Fibroblast of villous mesenchyme (primary cell): Measurements from ENCODE around the gene CHI3L1. TPM values are rescaled to one million over a fixed set of nuclear protein-coding genes. Genes with fewer than 3 reads are reported as not detected.

Experiments used
- DNase-seq: peaks from one replicate; pipeline ENCODE4 v3.0.0-alpha.2; 2010; ENCODE audit warnings: low read depth
- H3K4me3 ChIP-seq: 2 replicates; pipeline ENCODE4 v1.5.1; 2011; ENCODE audit warnings: low read depth, mild to moderate bottlenecking, low read length
- CTCF ChIP-seq: IDR thresholded peaks from 2 replicates; pipeline ENCODE4 v1.5.1; 2012; ENCODE audit warnings: low read depth, mild to moderate bottlenecking, low read length; ENCODE audit not compliant: insufficient read depth
- total RNA-seq: library from RNA; depleted of rRNA; stranded (reverse); fragments of >200 nt; gene quantifications from 2 replicates; pipeline ENCODE4 v1.2.3, GENCODE V29; 2012

CHI3L1 gene
- total RNA-seq, 1 donor = 136 TPM

- no peak for DNase-seq
These were observed 29.1 kb upstream of the CHI3L1 start for GRCh38 chr1:203215573-203215972.

DNA sequence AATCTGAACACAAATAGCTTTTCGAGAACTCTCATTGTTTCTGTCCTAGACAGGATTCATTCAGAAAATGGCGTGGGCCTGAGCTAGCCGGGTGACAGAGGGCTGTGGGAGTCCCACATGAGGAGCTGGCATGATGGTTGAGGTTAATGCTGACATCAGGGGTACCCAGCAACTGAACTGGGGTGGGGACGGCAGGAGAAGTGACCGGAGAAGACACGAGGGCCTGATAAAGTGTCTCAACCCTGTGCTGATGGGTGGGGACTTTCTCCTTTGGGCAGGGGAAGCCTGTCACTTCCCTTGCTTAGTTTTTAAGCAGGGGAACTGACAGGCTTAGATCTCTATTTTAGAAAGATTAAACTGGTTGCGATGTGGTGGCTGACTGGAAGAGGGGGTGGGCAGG, 28.4 kb upstream of the CHI3L1 start:
- TF ChIP-seq CTCF = no peak
- H3K4me3 ChIP-seq = no peak overlapping the region
- no peak for DNase-seq

More at GRCh38 chr1:203215573-203215972, 29.1 kb upstream of the CHI3L1 start:
- TF ChIP-seq CTCF = no peak
- H3K4me3 ChIP-seq = no peak overlapping the region

DNA sequence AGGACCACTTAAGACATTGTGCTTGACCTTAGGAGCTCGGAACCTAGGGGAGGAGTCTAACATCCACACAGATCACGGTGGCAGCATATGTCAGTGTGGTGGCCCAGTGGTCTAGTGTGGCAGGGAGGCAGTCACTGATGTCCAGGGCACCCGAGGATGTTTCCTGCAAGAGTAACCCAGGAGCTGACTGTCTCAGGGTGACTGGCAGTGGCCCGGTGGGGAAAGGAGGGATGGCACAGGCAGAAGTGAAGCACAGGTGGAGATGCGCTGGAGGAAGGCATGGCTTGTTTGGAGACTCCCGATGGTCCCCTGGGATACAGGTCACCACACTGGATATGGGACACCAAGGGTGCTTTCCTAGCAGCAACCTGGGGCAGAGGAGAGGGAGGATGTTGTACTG, 26.6 kb upstream of the CHI3L1 start:
- no peak for TF ChIP-seq CTCF
- DNase-seq = no peak
- H3K4me3 ChIP-seq = no peak overlapping the region

GRCh38 chr1:203211812-203212211, 25.3 kb upstream of the CHI3L1 start:
- no peak for TF ChIP-seq CTCF
- no peak overlapping the region for H3K4me3 ChIP-seq
- DNase-seq = no peak

DNA sequence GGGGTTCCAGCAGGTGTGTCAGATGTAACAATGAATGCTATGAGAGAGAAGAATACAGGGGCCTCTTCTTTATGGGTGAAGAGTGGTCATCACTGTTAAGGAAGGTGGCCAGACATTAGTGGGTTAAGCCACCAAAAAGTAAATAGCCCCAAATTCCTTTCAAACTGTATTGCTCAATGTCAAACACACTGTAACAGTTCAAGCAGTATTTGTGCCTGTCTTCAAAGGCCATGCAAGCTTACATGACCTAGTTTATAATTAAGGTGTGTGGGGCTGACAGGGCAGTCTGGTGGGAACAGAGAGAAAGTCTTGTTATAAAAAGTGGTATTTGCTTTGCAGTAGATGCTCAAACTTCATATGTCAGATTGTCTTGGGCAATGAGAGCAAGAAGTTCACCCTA, 24.5 kb upstream of the CHI3L1 start:
- TF ChIP-seq CTCF = no peak
- DNase-seq = no peak

GRCh38 chr1:203210350-203210749, 23.8 kb upstream of the CHI3L1 start:
- no peak for DNase-seq
- TF ChIP-seq CTCF = no peak
- no peak overlapping the region for H3K4me3 ChIP-seq

More for the DNA sequence above, 24.5 kb upstream of the CHI3L1 start:
- H3K4me3 ChIP-seq = no peak overlapping the region

- DNase-seq = no peak
- no peak for TF ChIP-seq CTCF
- H3K4me3 ChIP-seq = no peak overlapping the region
These were observed 21.7 kb upstream of the CHI3L1 start for GRCh38 chr1:203208181-203208580.
